HG03108 (cell line): Measurements from ENCODE around the gene EPN2.

Experiments used
- ATAC-seq: cut with Tn5 transposase; IDR thresholded peaks from one replicate; pipeline ENCODE4 v1.9.1; 2021; ENCODE audit warnings: moderate library complexity; ENCODE audit not compliant: unreplicated experiment

EPN2 gene

DNA sequence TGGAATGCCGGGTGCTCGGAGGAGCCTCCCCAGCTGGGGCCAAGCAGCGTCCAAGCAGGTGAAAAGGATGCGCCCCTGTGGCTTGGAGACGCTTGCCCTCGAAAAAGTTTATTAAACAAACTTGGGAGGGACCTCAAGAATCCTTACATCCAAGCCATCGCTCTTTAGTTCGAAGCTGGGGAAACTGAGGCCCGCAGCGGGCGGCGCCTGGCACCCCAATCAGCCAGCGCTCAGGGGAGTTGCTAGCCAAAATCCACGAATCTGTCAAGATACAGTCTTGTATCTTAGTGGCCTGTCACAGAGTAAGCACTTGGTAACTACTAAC, 125.9 kb downstream of the EPN2 start:
- ATAC-seq: no peak

- no peak for ATAC-seq
These were observed 126.4 kb downstream of the EPN2 start for GRCh38 chr17:19363460-19364035.

DNA sequence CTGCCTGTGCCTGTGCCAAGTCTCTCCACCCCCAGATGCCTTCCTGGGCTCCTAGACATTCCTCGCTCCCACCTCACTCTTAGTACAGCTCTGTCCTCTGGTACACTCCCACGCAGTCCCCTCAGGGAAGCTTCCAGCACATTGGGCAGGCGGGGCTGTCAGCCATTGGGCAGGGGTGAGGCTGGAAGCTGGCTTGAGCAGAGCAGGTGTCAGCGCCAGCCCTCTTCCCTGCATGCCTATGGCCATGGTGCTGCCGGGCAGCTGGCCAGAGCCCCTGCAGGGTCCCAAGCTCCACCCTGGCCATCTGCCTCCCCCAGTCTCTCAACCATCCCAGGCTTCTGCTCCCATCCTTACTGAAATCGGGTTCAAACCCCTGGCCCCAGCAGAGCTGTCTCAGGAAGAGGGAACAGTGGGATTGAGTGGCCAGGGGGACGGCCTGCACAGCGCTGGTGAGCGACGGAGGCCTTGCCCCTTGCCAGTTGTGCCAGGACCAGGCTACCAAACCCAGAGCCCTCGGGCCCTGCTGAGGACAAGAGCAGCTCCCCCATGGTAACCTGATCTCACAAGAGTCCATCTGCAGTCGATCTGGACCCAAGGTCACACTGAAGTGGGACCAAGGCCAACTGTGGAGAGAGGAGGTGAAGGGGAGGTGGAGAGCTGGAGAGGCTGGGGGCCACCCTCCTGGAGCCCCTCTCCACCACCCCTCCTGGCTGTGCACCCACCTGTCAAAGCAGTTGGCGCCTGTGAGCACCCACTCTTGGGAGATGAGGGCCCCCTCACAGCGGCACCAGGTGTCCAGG, 127.7 kb downstream of the EPN2 start:
- ATAC-seq: no peak

- no peak for ATAC-seq
These were observed 128.3 kb downstream of the EPN2 start for GRCh38 chr17:19365499-19365817.

DNA sequence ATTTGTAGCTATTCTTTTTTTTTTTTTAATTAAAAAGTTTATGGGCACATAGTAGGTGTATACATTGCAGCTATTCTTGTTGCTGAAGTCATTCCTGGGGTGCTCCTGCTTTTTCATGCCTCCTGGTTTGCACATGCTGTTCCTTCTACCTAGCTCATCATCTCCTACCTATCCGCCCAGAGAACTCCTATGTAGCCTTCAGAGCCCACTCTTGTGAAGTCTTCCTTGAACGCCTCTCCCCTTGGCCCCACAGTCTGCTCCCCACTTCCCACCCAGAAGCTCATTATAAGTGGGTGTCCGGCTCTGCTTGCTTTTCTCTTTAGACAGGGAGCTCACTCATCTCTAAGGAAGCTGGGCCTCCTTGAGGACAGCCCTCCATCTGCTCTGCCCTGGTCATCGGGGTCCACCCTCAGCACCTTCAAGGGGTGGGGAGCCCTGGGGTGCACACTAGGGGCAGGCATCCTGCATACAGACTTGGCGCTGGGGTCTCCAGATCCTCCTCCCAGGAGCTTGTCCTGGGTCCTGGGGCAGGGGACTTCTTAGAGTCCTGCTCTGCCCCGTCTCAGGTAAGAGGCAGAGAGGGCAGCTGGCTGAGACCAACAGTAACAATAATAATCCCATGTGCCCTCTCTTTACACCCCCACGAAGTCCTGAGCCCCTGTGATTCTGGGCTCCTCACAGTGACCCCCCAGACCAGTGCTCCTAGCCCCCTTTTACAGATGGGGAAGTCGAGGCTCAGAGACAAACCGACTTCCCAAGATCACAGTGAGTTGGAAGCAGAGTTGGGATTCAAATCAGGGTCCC, 128.9 kb downstream of the EPN2 start:
- no peak for ATAC-seq

GRCh38 chr17:19366637-19366972, 129.4 kb downstream of the EPN2 start:
- no peak for ATAC-seq

GRCh38 chr17:19368229-19368628, 131.1 kb downstream of the EPN2 start:
- ATAC-seq: no peak

DNA sequence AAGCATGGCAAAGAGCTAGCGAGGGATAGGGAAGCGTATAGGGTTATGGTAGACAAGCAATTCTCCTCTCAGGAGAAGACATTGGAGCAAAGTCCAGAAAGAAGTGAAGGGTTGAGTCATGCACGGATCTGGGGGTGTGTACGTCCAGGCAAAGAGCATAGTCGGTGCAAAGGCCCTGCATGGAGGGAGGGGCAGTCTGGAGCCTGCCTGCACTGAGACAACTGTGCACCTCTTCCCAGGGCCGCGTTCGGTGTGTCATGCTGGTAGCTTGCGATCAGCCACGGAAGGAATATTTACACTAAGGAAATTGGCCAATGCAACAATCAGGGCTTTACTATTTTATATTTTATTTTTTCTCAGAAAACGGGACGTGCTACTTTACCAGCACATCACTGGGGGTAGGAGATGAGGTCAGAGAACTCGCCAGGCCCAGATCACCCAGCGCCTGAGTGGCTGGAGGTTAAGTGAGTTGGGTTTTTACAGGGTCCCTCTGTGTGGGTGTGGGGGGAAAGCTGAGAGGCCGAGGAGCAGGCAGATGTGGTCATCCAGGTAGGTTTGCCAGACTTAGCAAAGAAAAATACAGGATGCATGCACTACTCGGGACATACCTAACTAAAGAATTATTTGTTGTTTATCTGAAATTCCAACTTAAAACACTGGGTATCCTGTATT, 132.1 kb downstream of the EPN2 start:
- ATAC-seq: no peak

- ATAC-seq: no peak
These were observed 132.8 kb downstream of the EPN2 start for GRCh38 chr17:19369846-19370492.

- ATAC-seq: peak; percentile 73
These were observed 133.4 kb downstream of the EPN2 start for GRCh38 chr17:19370493-19370960.

DNA sequence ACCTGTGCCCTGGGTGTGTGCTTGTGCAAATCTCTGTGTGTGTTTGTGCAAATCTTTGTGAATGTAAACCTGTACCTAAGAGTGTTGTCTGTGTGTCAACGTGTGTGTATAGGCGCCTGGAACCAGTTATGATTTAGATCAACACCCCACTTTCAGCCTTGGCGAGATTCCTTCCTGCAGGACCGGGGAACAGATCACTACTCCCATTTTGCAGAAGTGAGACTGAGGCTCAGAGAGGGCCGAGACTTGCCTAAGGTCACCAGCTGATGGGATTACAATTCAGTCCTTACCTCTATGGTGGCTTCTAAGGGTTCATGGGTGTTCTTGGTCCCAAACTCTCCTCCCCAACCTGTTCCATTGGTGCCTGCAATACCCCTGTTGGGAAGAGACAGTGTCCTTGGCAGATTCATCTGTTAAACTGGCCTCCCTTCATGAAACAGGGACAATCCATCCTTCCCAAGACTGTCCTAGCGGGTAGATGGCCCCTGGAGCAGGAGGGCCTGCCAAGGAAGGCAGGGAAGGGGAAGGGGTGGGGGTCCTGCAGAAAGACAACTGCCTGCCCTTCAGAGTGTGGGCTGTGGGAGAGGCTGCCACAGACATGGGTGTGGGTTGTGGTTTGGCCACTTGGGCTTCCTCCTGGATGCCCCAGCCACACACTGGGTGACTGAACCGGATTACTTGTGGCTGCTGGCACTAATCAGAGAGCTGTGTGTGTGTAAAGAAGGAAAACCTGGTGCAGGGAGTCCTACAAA, 134.3 kb downstream of the EPN2 start:
- no peak for ATAC-seq

DNA sequence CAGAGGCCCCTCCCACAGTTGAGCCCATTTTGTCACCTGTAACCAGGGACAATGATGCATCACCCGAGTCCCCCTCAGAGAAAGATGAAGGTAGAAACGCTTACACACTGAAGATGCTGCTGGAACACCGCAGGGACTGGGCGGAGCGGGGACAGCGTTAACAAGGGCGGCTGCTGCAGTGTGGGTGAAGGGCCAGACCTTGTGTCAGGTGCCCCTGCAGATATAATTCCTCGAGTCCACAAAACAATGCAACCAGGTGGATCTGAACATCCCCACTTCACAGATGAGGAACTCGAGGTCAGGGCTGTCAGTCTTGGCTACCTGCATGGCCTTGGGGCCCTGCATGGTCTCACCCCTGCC, 134.8 kb downstream of the EPN2 start:
- no peak for ATAC-seq

- ATAC-seq: no peak
These were observed 135.3 kb downstream of the EPN2 start for GRCh38 chr17:19372439-19372838.

DNA sequence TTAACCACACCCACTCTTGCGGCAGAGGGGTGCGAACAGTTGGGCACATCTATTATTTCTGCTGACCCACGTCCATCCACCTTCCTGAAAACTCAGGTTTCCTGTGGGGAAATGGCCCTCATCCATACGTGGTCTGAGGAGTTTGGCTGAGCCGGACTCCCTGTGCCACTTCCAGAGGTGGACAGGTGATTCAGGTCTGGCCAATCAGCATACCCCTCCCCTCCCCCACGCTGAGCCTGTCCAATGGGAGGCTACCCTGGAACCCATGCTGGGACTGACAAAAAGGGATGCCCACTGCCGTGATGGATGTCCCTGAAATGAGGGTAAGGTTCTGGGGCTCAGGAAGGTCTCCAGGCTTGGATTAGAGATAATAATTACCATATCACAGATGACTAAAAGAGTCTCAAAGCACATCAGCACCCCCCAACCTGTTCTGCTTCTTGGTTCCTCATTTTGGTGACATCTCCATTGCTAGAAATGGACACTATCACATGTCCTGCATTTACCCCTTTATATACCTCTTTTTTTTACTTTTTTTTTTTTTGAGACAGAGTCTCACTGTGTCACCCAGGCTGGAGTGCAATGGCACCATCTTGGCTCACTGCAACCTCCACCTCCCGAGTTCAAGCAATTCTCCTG, 135.8 kb downstream of the EPN2 start:
- ATAC-seq: no peak

GRCh38 chr17:19374136-19374535, 137.0 kb downstream of the EPN2 start:
- no peak for ATAC-seq

DNA sequence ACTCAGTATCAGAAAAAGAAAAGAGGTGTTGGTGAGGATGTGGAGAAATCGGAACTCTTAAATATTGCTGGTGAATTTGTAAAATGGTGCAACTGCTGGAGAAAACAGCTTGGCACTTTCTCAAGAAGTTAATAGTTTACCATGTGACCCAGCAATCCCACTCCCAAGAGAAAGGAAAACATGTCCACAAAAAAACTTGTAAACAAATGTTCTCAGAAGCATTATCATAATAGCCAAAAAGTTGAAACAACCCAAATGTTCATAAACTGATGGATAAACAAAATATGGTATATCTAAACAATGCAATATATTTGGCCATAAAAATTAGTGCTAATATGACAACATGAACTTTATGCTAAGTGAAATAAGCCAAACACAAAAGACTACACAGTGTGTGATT, 138.6 kb downstream of the EPN2 start:
- ATAC-seq: no peak

- ATAC-seq: no peak
These were observed 139.6 kb downstream of the EPN2 start for GRCh38 chr17:19376811-19377210.

DNA sequence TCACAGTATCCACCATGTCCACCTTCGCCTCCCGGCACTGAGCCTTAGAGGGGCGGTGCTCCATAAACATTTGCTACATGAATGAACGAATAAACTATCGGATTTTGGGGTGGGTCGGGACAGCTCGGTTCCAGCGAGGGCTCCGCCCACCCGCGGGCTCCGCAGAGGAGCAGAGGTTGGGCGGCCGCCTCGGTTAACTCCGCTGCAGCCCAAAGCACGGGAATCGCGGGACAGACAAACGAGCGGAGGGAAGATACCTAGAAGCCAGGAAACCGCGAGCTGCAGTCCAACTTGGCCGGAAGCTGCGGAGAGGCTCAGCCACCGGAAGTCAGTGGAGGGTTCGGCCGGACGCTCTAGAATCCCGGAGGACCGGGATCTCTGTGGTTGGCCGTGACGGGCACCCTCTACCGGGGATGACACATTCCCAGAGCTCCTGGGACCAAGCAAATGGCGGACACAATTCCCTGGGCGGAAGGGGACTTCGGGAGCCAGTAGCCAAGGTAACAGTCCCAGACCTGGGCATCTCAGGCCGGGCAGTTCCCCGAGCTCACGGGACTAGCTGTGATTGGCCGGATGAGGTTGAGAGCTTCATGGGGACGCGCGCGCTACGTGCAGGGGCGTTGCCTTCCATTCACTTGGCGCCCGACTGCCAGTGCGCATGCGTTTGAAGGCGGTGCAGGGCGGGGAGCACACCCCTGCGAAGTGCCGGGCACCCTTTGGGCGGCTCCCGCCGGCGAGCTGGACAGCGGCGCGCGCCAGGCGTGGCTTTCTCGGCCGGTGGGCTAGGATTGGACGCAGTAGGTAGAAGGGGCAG, 140.6 kb downstream of the EPN2 start:
- ATAC-seq: peak; percentile 93
